Measurements from ENCODE around the gene MAPRE2. TPM values are rescaled to one million over a fixed set of nuclear protein-coding genes. Genes with fewer than 3 reads are reported as not detected.

The MAPRE2 gene
- total and polyA plus RNA-seq, 2 of the 13 experiments (the other 11 are each of a cell fraction or from before 2014, with no cell fraction given): 34.5 to 67.9 TPM

DNA sequence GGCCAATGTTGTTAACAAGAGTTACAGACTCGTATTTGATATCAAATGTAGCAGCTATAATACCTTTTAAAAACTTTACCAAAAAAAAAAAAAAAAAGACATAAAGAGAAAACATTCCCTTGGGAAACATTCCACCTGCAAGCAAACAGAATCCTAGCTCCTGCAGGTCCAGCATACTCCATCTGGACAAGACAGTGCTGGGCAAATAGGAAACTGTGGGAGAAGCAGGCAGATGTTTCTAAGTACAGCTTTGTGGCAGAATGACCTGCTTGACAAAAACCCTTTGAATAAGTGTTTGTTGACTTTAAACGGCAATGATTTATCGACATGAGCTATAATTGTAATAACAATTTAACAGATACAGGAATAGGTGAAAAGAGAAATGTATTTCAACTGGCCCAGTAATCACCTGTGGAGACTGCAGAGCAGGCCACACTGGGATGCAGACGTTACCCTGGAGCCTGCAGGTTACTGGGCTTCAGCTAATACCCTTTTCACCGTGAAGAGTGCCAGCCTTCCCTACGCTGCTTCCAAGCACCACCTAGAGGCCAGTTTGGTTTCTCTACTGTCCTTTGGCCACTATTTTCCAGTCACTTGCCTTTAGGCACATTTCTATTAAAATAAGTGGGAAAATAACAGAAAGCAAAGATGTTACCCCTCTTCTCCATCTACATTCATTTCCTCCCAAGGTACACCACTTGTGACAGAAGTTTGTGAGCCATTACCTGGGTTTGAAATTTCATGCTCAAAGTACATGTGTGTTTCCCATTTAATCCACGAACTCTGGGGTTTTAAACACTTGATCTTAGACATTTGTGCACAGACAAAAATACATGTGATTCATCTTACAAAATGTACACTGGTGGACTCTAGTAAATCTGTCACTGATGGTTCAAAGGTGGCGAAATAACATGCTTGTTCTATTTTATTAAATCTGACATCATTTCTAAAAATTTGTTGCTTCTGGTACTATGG is 102.7 kb downstream of the MAPRE2 start (continued):
- no peak for TF ChIP-seq HOXD1 (CRISPR knock-in tag; IDR thresholded peaks at IDR 0.05)
- no peak for TF ChIP-seq ZNF615 (CRISPR knock-in tag; IDR thresholded peaks at IDR 0.05; ENCODE audit: borderline replicate concordance)
- no peak for TF ChIP-seq ZFP36L2 (CRISPR knock-in tag; IDR thresholded peaks at IDR 0.05)
- TF ChIP-seq, protein P1, sequence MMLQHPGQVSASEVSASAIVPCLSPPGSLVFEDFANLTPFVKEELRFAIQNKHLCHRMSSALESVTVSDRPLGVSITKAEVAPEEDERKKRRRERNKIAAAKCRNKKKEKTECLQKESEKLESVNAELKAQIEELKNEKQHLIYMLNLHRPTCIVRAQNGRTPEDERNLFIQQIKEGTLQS (CRISPR knock-in tag; IDR thresholded peaks at IDR 0.05): no peak
- no peak for TF ChIP-seq PPARG (CRISPR knock-in tag; conservative IDR thresholded peaks at IDR 0.05)
- no peak for TF ChIP-seq ZFX (CRISPR knock-in tag; IDR thresholded peaks at IDR 0.05; ENCODE audit: low read depth)
- no peak for TF ChIP-seq SIN3B (IDR thresholded peaks at IDR 0.05; ENCODE audit: low read length)
- no peak for TF ChIP-seq ZNF788 (CRISPR knock-in tag; IDR thresholded peaks at IDR 0.05; ENCODE audit: borderline replicate concordance)
- TF ChIP-seq ERF (CRISPR knock-in tag; IDR thresholded peaks at IDR 0.05): peak; percentile 55; the same call in 1 of the 2 replicates
- TF ChIP-seq TEAD3 (CRISPR knock-in tag; optimal IDR thresholded peaks at IDR 0.05; ENCODE audit: borderline replicate concordance): peak; percentile 32
- 0 out of 2 replicates have a peak, but pooled peaks have one; percentile 36 for TF ChIP-seq ZNF614 (CRISPR knock-in tag; IDR thresholded peaks at IDR 0.05; ENCODE audit: borderline replicate concordance)
- TF ChIP-seq POLR2G (IDR thresholded peaks at IDR 0.05; ENCODE audit: low read depth, low read length): no peak
- 0 out of 2 replicates have a peak, but pooled peaks have one; percentile 9 for TF ChIP-seq FOXA3 (CRISPR knock-in tag; IDR thresholded peaks at IDR 0.05)
- no peak for TF ChIP-seq ATRX (CRISPR knock-in tag; IDR thresholded peaks at IDR 0.05; ENCODE audit: borderline replicate concordance)
- TF ChIP-seq, protein P2, sequence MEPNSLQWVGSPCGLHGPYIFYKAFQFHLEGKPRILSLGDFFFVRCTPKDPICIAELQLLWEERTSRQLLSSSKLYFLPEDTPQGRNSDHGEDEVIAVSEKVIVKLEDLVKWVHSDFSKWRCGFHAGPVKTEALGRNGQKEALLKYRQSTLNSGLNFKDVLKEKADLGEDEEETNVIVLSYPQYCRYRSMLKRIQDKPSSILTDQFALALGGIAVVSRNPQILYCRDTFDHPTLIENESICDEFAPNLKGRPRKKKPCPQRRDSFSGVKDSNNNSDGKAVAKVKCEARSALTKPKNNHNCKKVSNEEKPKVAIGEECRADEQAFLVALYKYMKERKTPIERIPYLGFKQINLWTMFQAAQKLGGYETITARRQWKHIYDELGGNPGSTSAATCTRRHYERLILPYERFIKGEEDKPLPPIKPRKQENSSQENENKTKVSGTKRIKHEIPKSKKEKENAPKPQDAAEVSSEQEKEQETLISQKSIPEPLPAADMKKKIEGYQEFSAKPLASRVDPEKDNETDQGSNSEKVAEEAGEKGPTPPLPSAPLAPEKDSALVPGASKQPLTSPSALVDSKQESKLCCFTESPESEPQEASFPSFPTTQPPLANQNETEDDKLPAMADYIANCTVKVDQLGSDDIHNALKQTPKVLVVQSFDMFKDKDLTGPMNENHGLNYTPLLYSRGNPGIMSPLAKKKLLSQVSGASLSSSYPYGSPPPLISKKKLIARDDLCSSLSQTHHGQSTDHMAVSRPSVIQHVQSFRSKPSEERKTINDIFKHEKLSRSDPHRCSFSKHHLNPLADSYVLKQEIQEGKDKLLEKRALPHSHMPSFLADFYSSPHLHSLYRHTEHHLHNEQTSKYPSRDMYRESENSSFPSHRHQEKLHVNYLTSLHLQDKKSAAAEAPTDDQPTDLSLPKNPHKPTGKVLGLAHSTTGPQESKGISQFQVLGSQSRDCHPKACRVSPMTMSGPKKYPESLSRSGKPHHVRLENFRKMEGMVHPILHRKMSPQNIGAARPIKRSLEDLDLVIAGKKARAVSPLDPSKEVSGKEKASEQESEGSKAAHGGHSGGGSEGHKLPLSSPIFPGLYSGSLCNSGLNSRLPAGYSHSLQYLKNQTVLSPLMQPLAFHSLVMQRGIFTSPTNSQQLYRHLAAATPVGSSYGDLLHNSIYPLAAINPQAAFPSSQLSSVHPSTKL (CRISPR knock-in tag; IDR thresholded peaks at IDR 0.05): 0 out of 2 replicates have a peak, but pooled peaks have one; percentile 27
- TF ChIP-seq ZSCAN22 (CRISPR knock-in tag; IDR thresholded peaks at IDR 0.05): no peak
- no peak for TF ChIP-seq KAT7 (CRISPR knock-in tag; IDR thresholded peaks at IDR 0.05; ENCODE audit: borderline replicate concordance)
- TF ChIP-seq SMC3 (IDR thresholded peaks at IDR 0.05; ENCODE audit: low read length): peak; percentile 89
- TF ChIP-seq ZNF143 (CRISPR knock-in tag; IDR thresholded peaks at IDR 0.05): no peak

Data from HepG2 (cell line).